NCI-H510A (cell line): ENCODE results near the gene B3GNT5.
A peak's percentile ranks its signal among the peaks of the same experiment; 100 is the strongest.

Source experiments
- DNase-seq: peaks from one replicate; lab custom pipeline; 2025; lab: John Stamatoyannopoulos, UW

B3GNT5 gene

DNA sequence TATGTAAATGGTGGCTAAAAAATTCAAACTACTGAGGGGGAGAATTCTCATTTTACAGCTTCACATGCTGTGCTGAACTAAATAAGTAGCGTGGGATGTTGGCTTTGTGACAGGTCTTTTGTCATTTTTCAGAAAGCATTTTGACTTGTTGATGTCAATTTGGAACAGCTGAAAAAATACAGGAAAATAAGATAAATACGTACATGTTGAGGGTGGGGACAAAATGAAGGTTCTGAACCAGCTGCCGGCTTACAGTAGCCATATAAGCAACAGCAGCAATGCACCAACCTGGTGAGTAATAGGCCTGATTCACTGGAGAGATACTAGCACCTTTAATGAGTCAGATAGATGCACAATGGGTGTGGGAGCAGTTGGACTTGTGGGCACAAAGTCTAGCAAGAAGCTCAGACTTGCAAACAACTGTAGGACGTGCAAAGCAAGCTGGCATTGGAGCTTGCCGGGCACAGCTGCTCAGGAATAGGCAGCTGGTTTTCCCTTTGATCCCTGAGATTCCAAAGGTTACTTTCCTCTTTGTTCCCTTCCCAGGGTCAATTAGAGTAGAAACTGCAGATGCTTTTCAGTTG is 12.9 kb downstream of the B3GNT5 start:
- no peak for DNase-seq

- DNase-seq = no peak
Measured at GRCh38 chr3:183266454-183266853, 13.4 kb downstream of the B3GNT5 start.

GRCh38 chr3:183267140-183267539 is 14.1 kb downstream of the B3GNT5 start:
- no peak for DNase-seq

- DNase-seq = no peak
Measured at GRCh38 chr3:183268366-183268765, 15.3 kb downstream of the B3GNT5 start.

DNA sequence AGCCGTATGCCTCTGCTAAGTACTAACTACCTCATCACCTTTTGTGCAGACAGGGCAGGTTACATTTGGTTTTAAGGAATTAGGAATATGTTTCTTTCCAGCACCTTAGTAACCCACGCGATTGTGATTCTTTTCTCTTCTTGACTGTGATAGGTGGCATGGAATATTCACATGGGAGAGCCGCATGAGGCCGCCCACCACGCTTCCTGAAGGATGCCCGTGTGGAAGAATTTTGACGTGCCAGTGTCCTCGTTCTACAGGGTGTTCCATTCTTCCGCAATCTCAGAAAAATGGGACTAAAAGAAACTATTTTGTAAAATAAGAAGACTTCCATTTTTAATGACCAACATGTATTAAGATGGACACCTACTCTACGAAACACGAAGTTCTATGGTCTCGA is 16.3 kb downstream of the B3GNT5 start:
- DNase-seq = no peak

- no peak for DNase-seq
Measured at GRCh38 chr3:183270344-183270743, 17.3 kb downstream of the B3GNT5 start.

- no peak for DNase-seq
Measured at GRCh38 chr3:183272142-183272541, 19.1 kb downstream of the B3GNT5 start.

GRCh38 chr3:183272791-183273190 is 19.7 kb downstream of the B3GNT5 start:
- DNase-seq = no peak

DNA sequence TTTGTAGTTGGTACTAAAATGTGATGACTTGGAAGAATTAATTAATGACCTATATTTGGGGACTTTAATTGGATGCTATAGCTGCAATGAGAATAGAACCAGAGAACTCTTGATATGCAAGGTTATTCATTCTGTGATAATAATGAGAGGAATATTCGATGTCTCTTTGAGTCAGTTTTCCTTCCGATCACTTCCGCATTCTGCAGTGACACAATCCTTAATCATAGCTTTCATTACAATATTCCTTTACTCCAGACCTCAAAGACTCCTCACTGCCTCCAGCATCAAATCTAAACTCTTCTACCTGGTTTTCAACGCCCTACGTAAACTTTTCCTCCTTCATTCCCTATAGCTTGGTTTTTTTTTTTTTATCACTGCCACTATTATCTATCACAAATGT is 21.6 kb downstream of the B3GNT5 start:
- DNase-seq = no peak

- no peak for DNase-seq
Measured at GRCh38 chr3:183275418-183275817, 22.4 kb downstream of the B3GNT5 start.

DNA sequence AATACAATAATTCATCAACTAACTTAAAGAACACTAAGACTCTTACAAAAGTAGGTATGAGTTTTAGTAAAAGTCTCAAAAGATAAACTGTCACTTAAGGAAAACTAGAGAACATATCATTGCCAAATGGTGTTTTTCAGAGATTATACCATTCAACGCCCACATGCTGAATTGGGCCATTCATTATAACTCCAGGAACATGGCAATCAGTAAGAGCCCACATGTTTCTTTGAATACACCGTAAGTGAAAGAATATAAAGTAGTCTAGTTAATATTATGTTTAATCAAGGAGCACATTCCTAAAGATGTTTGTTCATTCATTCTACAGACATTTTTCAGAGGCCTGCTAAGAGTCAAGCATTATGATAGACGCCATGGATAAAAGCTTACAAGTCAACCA is 22.9 kb downstream of the B3GNT5 start:
- DNase-seq = no peak

DNA sequence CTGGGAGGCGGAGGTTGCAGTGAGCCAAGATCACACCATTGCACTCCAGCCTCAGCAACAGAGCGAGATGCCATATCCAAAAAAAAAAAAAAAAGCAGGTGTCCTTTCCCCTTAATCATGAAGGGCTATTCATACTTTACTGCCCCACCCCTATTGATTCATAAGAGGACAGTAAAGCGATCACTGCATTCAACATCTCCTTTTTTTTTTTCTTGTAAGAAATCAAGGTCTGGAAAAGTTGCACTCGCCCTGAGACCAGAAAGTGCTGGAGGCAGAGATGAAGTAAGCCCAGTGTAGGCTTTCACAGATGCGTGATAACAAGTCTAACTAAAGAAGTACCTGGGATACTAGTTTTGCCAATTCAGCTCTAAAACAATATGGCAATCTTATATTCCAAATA is 24.2 kb downstream of the B3GNT5 start:
- DNase-seq = no peak

GRCh38 chr3:183278479-183279088 is 25.5 kb downstream of the B3GNT5 start:
- DNase-seq = no peak

DNA sequence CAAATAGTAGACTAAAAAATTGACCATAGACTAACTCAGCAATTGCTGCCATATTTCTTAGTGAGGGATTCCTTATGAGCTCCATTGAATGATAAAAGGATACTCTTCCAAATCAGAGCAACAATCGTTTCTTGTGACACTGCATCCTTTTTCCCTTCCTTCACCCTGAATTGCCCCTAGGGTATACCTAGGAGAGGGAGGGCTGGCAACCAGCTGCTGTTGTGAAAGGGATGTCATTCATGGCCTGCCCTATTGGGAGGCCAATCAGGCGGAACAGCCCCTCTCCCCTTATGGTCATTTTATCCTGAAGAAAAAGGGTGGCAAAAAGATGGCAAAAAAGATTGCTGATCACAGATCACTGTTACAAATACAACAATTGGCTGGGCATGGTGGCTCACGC is 26.3 kb downstream of the B3GNT5 start:
- DNase-seq = no peak

DNA sequence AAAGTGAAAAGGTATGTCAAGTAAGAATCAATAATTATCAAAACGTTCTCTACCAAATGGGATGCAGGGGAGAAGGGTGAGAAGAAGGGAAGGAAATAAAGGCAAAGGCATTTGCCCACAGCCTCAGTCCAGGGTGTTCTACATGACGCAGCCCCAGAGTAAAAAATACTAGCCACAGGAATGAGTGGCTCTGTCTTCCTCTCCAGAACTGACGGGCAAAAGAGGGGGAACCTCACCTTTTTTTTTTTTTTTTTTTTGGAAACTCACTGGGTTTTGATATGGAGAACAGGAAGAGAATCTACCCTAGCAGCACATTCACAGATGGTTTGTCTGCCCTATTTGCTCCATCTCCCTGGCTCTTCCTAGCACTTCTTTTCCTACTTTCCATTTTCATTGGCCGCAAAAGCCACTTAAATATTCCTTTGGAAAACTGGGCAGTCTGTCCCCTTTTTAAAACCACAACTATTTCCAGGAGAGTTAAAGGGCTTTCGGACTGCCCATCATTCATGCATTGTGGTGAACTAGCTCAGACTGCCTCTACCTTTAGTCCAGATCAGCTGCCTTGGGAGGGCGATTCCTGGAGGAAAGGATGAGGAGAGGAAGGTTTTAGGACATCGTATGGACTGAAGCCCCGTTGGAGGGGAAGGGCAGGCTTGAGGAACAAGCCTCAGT is 28.2 kb downstream of the B3GNT5 start:
- DNase-seq = no peak

GRCh38 chr3:183283886-183284285 is 30.8 kb downstream of the B3GNT5 start:
- no peak for DNase-seq

GRCh38 chr3:183284570-183284969 is 31.5 kb downstream of the B3GNT5 start:
- no peak for DNase-seq

DNA sequence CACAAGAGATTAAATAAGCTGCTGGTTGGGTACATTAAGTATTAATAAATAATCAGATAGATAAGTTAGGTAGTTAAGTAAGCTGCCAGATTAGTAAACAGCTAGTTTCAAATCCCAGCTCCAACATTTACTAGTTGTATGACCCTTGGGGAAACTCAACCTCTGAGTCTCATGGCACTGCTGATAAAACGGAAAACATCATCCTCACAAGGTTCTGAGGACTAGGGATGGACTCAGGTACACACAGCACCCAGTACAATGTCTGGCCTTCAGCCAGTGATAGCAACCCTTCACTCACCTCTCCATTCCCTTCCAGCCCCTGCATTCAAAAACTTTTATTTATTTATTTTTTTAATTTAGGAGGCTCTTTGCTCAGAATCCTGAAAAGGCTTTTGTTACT is 32.3 kb downstream of the B3GNT5 start:
- DNase-seq = no peak

DNA sequence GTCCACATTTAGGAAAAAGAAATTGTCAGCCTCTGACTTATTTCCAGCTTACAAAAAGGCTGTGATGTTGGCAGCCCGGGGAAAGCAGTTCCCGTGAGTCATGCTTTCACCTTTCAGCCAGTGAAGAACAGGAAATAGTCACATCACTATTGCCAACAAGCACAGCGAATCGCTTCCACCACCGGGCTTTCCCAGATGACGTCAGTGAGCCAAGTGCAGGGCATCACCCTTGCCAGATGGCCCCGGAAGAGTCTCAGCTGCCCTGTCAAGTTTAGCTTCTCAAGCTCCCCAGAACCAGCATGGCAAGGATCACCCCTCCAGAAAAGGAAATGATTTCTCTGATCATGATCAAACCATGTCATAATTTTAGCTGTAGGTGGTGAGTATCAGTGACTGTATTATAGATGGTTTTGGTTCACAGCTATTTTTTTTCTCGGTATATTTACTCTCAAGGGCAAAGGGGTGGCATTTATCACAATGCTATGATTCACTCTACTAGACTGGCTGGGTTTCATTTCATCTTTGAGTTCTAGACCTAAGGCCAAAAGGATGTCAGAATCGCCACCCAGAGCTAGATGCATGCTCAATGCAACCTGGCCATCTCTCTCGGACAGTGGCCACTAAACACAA is 32.9 kb downstream of the B3GNT5 start:
- DNase-seq = peak; percentile 84

- DNase-seq = no peak
Measured at GRCh38 chr3:183287301-183287971, 34.4 kb downstream of the B3GNT5 start.

DNA sequence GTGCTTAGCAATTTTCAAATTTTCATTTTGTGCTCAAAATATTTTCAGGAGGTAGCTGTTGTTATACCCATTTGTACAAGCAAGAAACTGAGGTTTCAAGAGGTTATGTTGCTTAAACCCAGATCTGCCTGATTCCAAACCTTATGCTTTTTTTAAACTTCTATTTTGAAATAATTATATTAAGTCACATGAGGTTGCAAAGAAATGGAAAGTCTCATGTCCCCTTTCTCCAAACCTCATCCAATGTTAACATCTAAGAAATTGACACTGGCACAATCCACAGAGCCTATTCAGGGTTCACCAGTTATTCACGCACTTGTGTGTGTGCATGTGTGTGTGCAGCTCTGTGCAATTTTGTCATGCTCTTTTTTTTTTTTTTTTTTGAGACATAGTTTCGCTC is 35.1 kb downstream of the B3GNT5 start:
- no peak for DNase-seq

- no peak for DNase-seq
Measured at GRCh38 chr3:183290216-183290615, 37.2 kb downstream of the B3GNT5 start.
